Uterus (tissue), 2 donors: ENCODE results near the gene HDAC4.

Source experiments
- POLR2A ChIP-seq, 2 donors: fragments of 450-650 bp; IDR thresholded peaks; one replicate each; pipeline ENCODE4 v1.6.1; 2016; ENCODE audit warnings: antibody characterized with exemption in 2 of 2, mild to moderate bottlenecking in 1 of 2, moderate library complexity in 1 of 2
- TF ChIP-seq, protein P1 (sequence below), 4 experiments: fragments of 200-600 bp in 2 of 4; fragments of 450-650 bp in 2 of 4; sonication (generic) in 2 of 4; IDR thresholded peaks; one replicate each; pipeline ENCODE4 v1.5.1; 2016 to 2019; ENCODE audit warnings: antibody characterized with exemption in 4 of 4, mild to moderate bottlenecking in 2 of 4, moderate library complexity in 1 of 4

DNA sequence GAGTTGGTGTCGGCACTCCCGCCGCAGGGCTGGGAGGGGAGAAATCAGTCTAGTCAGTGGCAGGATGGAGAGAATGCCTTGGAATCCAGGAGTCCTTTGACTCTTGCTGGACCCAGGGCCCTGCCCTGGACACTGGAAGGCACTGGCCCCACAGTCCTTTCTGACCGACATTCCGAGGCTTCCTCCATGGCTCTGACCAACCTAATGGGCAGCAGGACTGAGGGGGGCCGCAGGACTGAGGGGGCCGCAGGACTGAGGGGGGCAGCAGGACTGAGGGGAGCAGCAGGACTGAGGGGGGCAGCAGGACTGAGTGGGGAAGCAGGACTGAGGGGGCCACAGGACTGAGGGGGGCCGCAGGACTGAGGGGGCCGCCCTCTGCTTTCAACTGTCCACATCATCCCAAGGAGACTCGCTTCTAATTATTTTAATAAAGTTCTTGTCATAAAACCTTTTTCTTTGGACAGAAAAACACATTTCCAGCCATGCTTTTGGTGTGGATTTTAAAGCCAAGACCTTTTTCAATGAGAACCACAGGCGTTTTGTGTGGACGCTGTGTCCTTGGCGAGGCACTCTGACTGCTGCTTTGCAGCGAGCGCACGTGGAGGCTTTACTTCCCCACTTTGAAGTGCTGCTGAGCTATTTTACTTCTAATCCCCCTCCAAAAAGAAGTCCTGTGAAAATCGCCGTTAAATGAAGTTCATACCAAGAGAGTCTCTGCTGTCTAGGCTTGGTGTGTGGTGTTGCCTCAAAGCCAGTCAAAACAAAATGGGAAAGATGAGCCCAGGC is 326.9 kb downstream of the HDAC4 start:
- no peak for TF ChIP-seq POLR2A (IDR thresholded peaks at IDR 0.05)
- TF ChIP-seq, protein P1, sequence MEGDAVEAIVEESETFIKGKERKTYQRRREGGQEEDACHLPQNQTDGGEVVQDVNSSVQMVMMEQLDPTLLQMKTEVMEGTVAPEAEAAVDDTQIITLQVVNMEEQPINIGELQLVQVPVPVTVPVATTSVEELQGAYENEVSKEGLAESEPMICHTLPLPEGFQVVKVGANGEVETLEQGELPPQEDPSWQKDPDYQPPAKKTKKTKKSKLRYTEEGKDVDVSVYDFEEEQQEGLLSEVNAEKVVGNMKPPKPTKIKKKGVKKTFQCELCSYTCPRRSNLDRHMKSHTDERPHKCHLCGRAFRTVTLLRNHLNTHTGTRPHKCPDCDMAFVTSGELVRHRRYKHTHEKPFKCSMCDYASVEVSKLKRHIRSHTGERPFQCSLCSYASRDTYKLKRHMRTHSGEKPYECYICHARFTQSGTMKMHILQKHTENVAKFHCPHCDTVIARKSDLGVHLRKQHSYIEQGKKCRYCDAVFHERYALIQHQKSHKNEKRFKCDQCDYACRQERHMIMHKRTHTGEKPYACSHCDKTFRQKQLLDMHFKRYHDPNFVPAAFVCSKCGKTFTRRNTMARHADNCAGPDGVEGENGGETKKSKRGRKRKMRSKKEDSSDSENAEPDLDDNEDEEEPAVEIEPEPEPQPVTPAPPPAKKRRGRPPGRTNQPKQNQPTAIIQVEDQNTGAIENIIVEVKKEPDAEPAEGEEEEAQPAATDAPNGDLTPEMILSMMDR (IDR thresholded peaks at IDR 0.05), result no peak
